ENCODE results near the gene P2RX7.
"Not testable (repeated sequence)": the region's sequence is repeated elsewhere in the genome, so short reads cannot be mapped to it uniquely, and the experiment has no call there.

The P2RX7 gene

GRCh38 chr12:121139286-121139685 lies 6.6 kb downstream of the P2RX7 start:
- DNase-seq: no peak

GRCh38 chr12:121142171-121142950 lies 9.7 kb downstream of the P2RX7 start:
- DNase-seq: no peak

- no peak for DNase-seq
Measured at GRCh38 chr12:121144416-121144914, 11.8 kb downstream of the P2RX7 start.

- DNase-seq: no peak
Measured at GRCh38 chr12:121145221-121145620, 12.5 kb downstream of the P2RX7 start.

GRCh38 chr12:121149289-121149688 lies 16.6 kb downstream of the P2RX7 start:
- not testable (repeated sequence) for DNase-seq

GRCh38 chr12:121154793-121155375 lies 22.2 kb downstream of the P2RX7 start:
- DNase-seq: no peak

DNA sequence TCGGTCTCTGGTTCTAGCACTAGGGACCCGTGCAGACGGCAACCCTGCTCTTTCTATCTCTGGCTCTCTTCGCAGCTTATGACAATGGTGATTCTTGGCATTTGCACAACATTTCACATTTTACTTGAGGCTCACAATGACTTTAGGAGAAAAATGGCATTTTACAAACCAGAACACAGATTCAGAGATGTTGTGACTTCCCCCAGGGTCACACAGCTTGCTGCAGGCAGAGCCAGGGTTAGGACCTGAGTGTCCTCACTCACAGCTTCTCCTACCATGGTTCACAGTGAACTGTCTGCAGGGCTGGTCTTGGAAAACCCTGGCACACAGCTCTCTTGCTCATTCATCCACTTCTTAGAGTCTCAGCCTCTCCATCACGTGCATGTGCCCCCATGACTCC lies 23.7 kb downstream of the P2RX7 start:
- DNase-seq: no peak

GRCh38 chr12:121158085-121158484 lies 25.4 kb downstream of the P2RX7 start:
- DNase-seq: no peak

- not testable (repeated sequence) for DNase-seq
Measured at GRCh38 chr12:121158728-121159351, 26.2 kb downstream of the P2RX7 start.

DNA sequence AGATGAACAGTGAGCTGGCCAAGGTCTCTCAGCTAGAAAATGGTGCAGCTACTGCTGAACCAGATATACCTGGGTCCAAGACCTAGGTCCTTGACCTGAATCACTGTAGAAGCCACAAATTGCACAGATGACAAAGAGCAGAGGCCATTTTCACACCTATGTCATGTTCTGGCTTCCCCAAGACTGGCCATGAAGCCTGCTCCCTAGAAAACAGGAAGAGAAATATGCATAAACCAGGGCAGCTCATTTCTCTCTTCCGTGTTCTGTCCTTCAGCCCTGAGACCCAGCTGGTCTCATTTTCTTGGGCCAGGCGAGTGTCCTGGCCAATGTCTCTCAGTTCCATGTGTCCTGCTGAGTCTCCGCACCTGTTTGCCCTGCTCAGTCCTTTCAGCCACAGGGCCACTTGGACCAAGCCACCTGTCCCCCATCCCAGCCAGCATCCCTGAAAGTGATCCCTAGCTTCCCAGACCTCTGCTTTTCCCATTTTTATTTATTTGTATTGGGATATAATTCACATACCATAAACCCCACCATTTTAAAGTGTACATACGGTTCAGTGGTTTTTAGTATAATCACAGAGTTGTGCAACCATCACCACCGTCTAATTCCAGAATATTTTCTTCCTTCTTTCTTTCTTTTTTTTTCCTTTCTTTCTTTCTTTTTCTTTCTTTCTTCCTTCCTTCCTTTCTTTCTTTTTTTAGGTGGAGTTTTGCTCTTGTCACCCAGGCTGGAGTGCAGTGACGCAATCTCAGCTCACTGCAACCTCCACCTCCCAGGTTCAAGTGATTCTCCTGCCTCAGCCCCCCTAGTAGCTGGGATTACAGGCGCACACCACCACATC lies 27.0 kb downstream of the P2RX7 start:
- no peak for DNase-seq

DNA sequence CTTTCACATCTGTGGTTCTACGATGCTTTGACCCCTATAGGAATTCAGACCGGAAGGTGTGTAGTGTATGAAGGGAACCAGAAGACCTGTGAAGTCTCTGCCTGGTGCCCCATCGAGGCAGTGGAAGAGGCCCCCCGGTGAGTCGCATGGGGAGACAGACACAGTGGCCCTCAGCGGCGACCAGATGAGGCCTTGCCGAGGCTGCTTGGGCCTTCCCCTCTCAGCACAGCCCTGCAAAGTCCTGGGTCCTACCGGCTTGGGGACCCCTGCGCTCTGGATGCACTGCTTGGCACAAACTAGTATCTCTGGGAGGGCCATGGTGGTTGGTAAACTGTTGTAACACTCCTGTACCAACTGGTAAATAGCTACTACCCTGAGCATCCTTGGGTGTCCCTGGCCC lies 29.7 kb downstream of the P2RX7 start:
- DNase-seq: no peak

DNA sequence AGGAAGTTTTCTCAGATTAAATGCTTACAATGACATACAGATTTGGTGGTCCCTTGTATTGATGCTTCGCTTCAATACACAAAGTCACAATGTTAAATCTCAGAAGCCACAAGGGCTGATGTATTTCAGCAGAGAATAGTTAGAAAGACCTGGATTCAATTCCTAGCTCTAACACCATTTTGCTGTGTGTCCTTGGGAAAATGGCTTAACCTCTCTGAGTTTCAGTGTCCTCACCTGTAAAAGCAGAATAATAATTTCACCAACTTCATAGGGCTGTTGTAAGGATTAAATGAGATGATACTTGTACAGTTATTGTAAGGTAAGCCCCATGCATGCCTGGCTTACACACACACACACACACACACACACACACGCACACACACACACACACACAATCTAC lies 30.3 kb downstream of the P2RX7 start:
- DNase-seq: no peak

- not testable (repeated sequence) for DNase-seq
Measured at GRCh38 chr12:121164839-121165238, 32.2 kb downstream of the P2RX7 start.

- no peak for DNase-seq
Measured at GRCh38 chr12:121165316-121165715, 32.6 kb downstream of the P2RX7 start.

GRCh38 chr12:121166356-121166755 lies 33.7 kb downstream of the P2RX7 start:
- no peak for DNase-seq

- DNase-seq: no peak
Measured at GRCh38 chr12:121167232-121167820, 34.6 kb downstream of the P2RX7 start.

DNA sequence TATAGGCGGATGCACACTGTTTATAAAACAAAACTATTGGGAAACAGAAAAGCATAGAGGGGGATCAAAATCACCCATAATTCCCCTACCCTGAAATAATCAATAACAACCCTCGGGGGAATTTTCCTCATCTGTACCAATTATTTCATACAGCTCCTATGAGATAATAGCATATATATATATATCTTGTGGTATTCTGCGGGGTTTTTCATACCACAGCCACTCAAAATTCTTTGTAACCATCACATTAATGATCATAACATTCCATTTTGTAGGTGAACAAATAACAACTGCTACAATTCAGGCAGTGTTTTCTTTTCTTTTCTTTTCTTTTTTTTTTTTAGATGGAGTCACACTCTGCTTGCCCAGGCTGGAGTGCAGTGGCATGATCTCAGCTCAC lies 35.3 kb downstream of the P2RX7 start:
- no peak for DNase-seq

GRCh38 chr12:121170151-121170550 lies 37.5 kb downstream of the P2RX7 start:
- DNase-seq: no peak

GRCh38 chr12:121170611-121171260 lies 38.1 kb downstream of the P2RX7 start:
- DNase-seq: no peak

GRCh38 chr12:121172145-121172544 lies 39.5 kb downstream of the P2RX7 start:
- no peak for DNase-seq

- DNase-seq: no peak
Measured at GRCh38 chr12:121175383-121176119, 42.9 kb downstream of the P2RX7 start.
